HEK293 (cell line): Measurements from ENCODE around the gene SFMBT2.

Experiments
- KLF7 ChIP-seq: fragments of 450-650 bp; formaldehyde crosslinking; IDR thresholded peaks from 2 replicates; pipeline ENCODE4 v1.5.1; 2016; ENCODE audit warnings: missing biosample characterization, missing genetic modification characterization, borderline replicate concordance
- MEIS1 ChIP-seq: sonication (generic); formaldehyde crosslinking; IDR thresholded peaks from 2 replicates; pipeline ENCODE4 v1.8.1; 2022; ENCODE audit warnings: missing genetic modification reagents, mild to moderate bottlenecking, borderline replicate concordance
- OVOL3 ChIP-seq: fragments of 450-650 bp; formaldehyde crosslinking; IDR thresholded peaks from 2 replicates; pipeline ENCODE4 v1.5.1; 2016; ENCODE audit warnings: missing biosample characterization, missing genetic modification characterization
- REPIN1 ChIP-seq: fragments of 450-650 bp; formaldehyde crosslinking; IDR thresholded peaks from 2 replicates; pipeline ENCODE4 v1.5.1; 2017; ENCODE audit warnings: missing biosample characterization, missing genetic modification characterization, low read depth
- ZNF19 ChIP-seq: fragments of 450-650 bp; formaldehyde crosslinking; IDR thresholded peaks from 2 replicates; pipeline ENCODE4; 2016; ENCODE audit warnings: missing biosample characterization, missing genetic modification characterization, low read depth
- ZNF26 ChIP-seq: fragments of 450-650 bp; formaldehyde crosslinking; IDR thresholded peaks from 2 replicates; pipeline ENCODE4 v1.5.1; 2016; ENCODE audit warnings: missing biosample characterization, missing genetic modification characterization
- ZNF324 ChIP-seq: fragments of 450-650 bp; formaldehyde crosslinking; IDR thresholded peaks from 2 replicates; pipeline ENCODE4 v1.5.1; 2016; ENCODE audit warnings: missing biosample characterization, missing genetic modification characterization
- ZNF354C ChIP-seq: fragments of 450-650 bp; formaldehyde crosslinking; IDR thresholded peaks from 2 replicates; pipeline ENCODE4 v1.5.1; 2016; ENCODE audit warnings: missing biosample characterization, missing genetic modification characterization, low read depth, borderline replicate concordance
- ZNF394 ChIP-seq: fragments of 450-650 bp; formaldehyde crosslinking; IDR thresholded peaks from 2 replicates; pipeline ENCODE4 v1.5.1; 2016; ENCODE audit warnings: missing biosample characterization, missing genetic modification characterization, mild to moderate bottlenecking, moderate library complexity, borderline replicate concordance
- ZNF501 ChIP-seq: fragments of 450-650 bp; formaldehyde crosslinking; IDR thresholded peaks from 2 replicates; pipeline ENCODE4 v1.5.1; 2016; ENCODE audit warnings: missing biosample characterization, missing genetic modification characterization
- ZNF555 ChIP-seq: fragments of 450-650 bp; formaldehyde crosslinking; conservative IDR thresholded peaks from 2 replicates; pipeline ENCODE4 v1.5.1; 2017; ENCODE audit warnings: missing biosample characterization, mild to moderate bottlenecking, missing genetic modification characterization, inconsistent platforms
- ZNF558 ChIP-seq: fragments of 450-650 bp; formaldehyde crosslinking; IDR thresholded peaks from 2 replicates; pipeline ENCODE4 v1.5.1; 2016; ENCODE audit warnings: missing biosample characterization, missing genetic modification characterization
- ZNF560 ChIP-seq: fragments of 450-650 bp; formaldehyde crosslinking; IDR thresholded peaks from 2 replicates; pipeline ENCODE4 v1.5.1; 2017; ENCODE audit warnings: missing biosample characterization, missing genetic modification characterization, borderline replicate concordance
- ZNF585B ChIP-seq: fragments of 450-650 bp; formaldehyde crosslinking; IDR thresholded peaks from 2 replicates; pipeline ENCODE4 v1.5.1; 2016; ENCODE audit warnings: missing biosample characterization, missing genetic modification characterization
- ZNF624 ChIP-seq: fragments of 450-650 bp; formaldehyde crosslinking; IDR thresholded peaks from 2 replicates; pipeline ENCODE4 v1.5.1; 2017; ENCODE audit warnings: missing biosample characterization, missing genetic modification characterization
- ZNF629 ChIP-seq: fragments of 450-650 bp; formaldehyde crosslinking; IDR thresholded peaks from 2 replicates; pipeline ENCODE4 v1.5.1; 2017; ENCODE audit warnings: missing biosample characterization, missing genetic modification characterization
- ZNF677 ChIP-seq: fragments of 450-650 bp; IDR thresholded peaks from 2 replicates; pipeline ENCODE4 v1.5.0; 2018; ENCODE audit warnings: missing biosample characterization, mild to moderate bottlenecking, missing genetic modification characterization, moderate library complexity
- TF ChIP-seq, protein P1 (sequence below): fragments of 450-650 bp; formaldehyde crosslinking; IDR thresholded peaks from 2 replicates; pipeline ENCODE4 v1.5.1; 2016; ENCODE audit warnings: missing biosample characterization, missing genetic modification characterization, borderline replicate concordance
- TF ChIP-seq, protein P2 (sequence below): fragments of 450-650 bp; formaldehyde crosslinking; IDR thresholded peaks from 2 replicates; pipeline ENCODE4 v1.5.1; 2016; ENCODE audit warnings: missing biosample characterization, missing genetic modification characterization, borderline replicate concordance
- TF ChIP-seq, protein P3 (sequence below): fragments of 450-650 bp; formaldehyde crosslinking; IDR thresholded peaks from 2 replicates; pipeline ENCODE4 v1.5.1; 2017; ENCODE audit warnings: missing biosample characterization, mild to moderate bottlenecking, missing genetic modification characterization, moderate library complexity
- TF ChIP-seq, protein P4 (sequence below): fragments of 450-650 bp; formaldehyde crosslinking; IDR thresholded peaks from 2 replicates; pipeline ENCODE4 v1.5.1; 2017; ENCODE audit warnings: missing biosample characterization, missing genetic modification characterization
- TF ChIP-seq, protein P5 (sequence below): IDR thresholded peaks from 2 replicates; pipeline ENCODE4 v1.6.1; 2011; ENCODE audit warnings: mild to moderate bottlenecking, low read depth, low read length, borderline replicate concordance
- TF ChIP-seq, protein P6 (sequence below): fragments of 450-650 bp; formaldehyde crosslinking; IDR thresholded peaks from 2 replicates; pipeline ENCODE4 v1.5.1; 2016; ENCODE audit warnings: missing biosample characterization, missing genetic modification characterization

Gene SFMBT2

DNA sequence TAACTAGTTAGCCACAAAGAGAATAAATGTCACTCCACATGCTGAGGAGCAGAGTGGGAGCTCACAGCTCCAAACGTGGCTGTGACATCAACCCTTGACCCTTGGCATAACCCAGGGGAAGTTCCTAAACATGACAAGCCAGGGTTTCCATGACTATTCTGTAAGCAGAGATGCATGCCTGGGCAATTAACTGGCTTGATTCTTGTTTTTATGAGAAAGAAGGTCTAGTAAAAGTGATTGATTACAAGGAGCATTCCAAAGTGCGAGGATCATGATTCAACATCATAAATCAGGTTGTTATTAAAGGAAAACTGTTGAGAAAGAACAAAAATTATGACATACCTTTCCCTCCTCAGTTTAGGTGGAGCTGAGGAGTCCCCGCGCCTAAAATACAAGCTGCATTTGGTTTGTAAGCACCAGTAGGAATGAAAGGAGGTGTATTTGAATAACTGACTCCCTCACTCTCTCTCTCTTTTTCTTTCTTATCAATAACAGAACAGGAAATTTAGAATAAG is 108.4 kb downstream of the SFMBT2 start (continued):
- TF ChIP-seq, protein P1, sequence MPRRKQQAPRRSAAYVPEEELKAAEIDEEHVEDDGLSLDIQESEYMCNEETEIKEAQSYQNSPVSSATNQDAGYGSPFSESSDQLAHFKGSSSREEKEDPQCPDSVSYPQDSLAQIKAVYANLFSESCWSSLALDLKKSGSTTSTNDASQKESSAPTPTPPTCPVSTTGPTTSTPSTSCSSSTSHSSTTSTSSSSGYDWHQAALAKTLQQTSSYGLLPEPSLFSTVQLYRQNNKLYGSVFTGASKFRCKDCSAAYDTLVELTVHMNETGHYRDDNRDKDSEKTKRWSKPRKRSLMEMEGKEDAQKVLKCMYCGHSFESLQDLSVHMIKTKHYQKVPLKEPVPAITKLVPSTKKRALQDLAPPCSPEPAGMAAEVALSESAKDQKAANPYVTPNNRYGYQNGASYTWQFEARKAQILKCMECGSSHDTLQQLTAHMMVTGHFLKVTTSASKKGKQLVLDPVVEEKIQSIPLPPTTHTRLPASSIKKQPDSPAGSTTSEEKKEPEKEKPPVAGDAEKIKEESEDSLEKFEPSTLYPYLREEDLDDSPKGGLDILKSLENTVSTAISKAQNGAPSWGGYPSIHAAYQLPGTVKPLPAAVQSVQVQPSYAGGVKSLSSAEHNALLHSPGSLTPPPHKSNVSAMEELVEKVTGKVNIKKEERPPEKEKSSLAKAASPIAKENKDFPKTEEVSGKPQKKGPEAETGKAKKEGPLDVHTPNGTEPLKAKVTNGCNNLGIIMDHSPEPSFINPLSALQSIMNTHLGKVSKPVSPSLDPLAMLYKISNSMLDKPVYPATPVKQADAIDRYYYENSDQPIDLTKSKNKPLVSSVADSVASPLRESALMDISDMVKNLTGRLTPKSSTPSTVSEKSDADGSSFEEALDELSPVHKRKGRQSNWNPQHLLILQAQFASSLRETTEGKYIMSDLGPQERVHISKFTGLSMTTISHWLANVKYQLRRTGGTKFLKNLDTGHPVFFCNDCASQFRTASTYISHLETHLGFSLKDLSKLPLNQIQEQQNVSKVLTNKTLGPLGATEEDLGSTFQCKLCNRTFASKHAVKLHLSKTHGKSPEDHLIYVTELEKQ (tag by site-specific recombination) = peak; percentile 98
- 0 out of 2 replicates have a peak, but pooled peaks have one; percentile 48 for TF ChIP-seq KLF7 (tag by site-specific recombination)
- no peak for TF ChIP-seq ZNF677 (tag by site-specific recombination)
- TF ChIP-seq, protein P2, sequence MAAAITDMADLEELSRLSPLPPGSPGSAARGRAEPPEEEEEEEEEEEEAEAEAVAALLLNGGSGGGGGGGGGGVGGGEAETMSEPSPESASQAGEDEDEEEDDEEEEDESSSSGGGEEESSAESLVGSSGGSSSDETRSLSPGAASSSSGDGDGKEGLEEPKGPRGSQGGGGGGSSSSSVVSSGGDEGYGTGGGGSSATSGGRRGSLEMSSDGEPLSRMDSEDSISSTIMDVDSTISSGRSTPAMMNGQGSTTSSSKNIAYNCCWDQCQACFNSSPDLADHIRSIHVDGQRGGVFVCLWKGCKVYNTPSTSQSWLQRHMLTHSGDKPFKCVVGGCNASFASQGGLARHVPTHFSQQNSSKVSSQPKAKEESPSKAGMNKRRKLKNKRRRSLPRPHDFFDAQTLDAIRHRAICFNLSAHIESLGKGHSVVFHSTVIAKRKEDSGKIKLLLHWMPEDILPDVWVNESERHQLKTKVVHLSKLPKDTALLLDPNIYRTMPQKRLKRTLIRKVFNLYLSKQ (tag by site-specific recombination) = no peak
- TF ChIP-seq ZNF558 (tag by site-specific recombination) = 0 out of 2 replicates have a peak, but pooled peaks have one; percentile 69
- peak; percentile 81; the same call in 1 of the 2 replicates for TF ChIP-seq ZNF324
- TF ChIP-seq, protein P3, sequence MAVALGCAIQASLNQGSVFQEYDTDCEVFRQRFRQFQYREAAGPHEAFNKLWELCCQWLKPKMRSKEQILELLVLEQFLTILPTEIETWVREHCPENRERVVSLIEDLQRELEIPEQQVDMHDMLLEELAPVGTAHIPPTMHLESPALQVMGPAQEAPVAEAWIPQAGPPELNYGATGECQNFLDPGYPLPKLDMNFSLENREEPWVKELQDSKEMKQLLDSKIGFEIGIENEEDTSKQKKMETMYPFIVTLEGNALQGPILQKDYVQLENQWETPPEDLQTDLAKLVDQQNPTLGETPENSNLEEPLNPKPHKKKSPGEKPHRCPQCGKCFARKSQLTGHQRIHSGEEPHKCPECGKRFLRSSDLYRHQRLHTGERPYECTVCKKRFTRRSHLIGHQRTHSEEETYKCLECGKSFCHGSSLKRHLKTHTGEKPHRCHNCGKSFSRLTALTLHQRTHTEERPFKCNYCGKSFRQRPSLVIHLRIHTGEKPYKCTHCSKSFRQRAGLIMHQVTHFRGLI = peak; percentile 57; the same call in 1 of the 2 replicates
- no peak for TF ChIP-seq ZNF585B
- TF ChIP-seq, protein P4, sequence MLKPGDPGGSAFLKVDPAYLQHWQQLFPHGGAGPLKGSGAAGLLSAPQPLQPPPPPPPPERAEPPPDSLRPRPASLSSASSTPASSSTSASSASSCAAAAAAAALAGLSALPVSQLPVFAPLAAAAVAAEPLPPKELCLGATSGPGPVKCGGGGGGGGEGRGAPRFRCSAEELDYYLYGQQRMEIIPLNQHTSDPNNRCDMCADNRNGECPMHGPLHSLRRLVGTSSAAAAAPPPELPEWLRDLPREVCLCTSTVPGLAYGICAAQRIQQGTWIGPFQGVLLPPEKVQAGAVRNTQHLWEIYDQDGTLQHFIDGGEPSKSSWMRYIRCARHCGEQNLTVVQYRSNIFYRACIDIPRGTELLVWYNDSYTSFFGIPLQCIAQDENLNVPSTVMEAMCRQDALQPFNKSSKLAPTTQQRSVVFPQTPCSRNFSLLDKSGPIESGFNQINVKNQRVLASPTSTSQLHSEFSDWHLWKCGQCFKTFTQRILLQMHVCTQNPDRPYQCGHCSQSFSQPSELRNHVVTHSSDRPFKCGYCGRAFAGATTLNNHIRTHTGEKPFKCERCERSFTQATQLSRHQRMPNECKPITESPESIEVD (tag by site-specific recombination) = peak; percentile 99
- TF ChIP-seq ZNF624 (tag by site-specific recombination) = no peak
- TF ChIP-seq, protein P5, sequence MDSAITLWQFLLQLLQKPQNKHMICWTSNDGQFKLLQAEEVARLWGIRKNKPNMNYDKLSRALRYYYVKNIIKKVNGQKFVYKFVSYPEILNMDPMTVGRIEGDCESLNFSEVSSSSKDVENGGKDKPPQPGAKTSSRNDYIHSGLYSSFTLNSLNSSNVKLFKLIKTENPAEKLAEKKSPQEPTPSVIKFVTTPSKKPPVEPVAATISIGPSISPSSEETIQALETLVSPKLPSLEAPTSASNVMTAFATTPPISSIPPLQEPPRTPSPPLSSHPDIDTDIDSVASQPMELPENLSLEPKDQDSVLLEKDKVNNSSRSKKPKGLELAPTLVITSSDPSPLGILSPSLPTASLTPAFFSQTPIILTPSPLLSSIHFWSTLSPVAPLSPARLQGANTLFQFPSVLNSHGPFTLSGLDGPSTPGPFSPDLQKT = no peak
- no peak for TF ChIP-seq ZNF19 (tag by site-specific recombination)
- TF ChIP-seq ZNF26 = no peak
- TF ChIP-seq ZNF555 (tag by site-specific recombination) = no peak
- TF ChIP-seq, protein P6, sequence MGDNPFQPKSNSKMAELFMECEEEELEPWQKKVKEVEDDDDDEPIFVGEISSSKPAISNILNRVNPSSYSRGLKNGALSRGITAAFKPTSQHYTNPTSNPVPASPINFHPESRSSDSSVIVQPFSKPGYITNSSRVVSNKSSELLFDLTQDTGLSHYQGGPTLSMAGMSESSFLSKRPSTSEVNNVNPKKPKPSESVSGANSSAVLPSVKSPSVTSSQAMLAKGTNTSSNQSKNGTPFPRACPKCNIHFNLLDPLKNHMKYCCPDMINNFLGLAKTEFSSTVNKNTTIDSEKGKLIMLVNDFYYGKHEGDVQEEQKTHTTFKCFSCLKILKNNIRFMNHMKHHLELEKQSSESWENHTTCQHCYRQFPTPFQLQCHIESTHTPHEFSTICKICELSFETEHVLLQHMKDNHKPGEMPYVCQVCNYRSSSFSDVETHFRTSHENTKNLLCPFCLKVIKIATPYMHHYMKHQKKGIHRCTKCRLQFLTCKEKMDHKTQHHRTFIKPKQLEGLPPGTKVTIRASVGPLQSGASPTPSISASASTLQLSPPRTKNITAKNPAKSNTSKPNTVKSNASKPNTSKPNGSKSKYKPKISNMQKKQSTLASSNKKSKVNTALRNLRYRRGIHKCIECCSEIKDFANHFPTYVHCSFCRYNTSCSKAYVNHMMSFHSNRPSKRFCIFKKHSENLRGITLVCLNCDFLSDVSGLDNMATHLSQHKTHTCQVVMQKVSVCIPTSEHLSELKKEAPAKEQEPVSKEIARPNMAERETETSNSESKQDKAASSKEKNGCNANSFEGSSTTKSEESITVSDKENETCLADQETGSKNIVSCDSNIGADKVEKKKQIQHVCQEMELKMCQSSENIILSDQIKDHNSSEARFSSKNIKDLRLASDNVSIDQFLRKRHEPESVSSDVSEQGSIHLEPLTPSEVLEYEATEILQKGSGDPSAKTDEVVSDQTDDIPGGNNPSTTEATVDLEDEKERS (tag by site-specific recombination) = no peak
- peak; percentile 29; the same call in 1 of the 2 replicates for TF ChIP-seq MEIS1
- peak; percentile 97 for TF ChIP-seq ZNF629 (tag by site-specific recombination)
- peak; percentile 90 for TF ChIP-seq OVOL3
- TF ChIP-seq REPIN1 (tag by site-specific recombination) = no peak
- no peak for TF ChIP-seq ZNF354C
- TF ChIP-seq ZNF394 = peak; percentile 78; the same call in 1 of the 2 replicates
- no peak for TF ChIP-seq ZNF560 (tag by site-specific recombination)
- peak; percentile 48; the same call in 1 of the 2 replicates for TF ChIP-seq ZNF501 (tag by site-specific recombination)
